Measurements from ENCODE around the gene FEZF1. TPM values are rescaled to one million over a fixed set of nuclear protein-coding genes. Genes with fewer than 3 reads are reported as not detected.
"Not testable (repeated sequence)": the region's sequence is repeated elsewhere in the genome, so short reads cannot be mapped to it uniquely, and the experiment has no call there.

The FEZF1 gene
- total and polyA plus RNA-seq, 2 experiments from 2014 or later: not detected

DNA sequence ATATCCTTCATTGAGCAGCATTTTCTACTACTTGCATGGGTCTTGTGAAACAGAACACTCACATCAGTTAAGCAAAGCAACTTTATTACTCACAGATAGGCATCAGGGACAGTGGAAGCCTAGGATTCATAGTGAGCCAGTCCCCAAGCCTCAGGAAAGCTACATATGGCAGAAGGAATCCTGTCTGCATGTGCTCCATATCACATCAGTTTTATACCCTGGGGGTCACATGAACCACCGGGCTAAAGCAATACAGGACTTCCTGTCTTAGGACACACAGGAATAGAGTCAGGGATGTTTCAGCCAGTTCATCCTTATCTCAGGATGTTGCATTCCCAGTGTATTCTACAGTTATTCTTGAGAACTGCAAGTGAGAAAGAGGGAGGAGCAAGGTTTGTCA lies 15.1 kb downstream of the FEZF1 start:
- Histone ChIP-seq H3F3A (ENCODE audit: insufficient read depth) (no peaks in the 10 kb centered on the region), H2AFZ (no peak overlapping the region), H3K27me3 (replicated peaks; ENCODE audit: insufficient read depth) (no peaks in the 10 kb centered on the region), H3K36me3 (ENCODE audit: low read depth) (no peaks in the 10 kb centered on the region), H3K9ac (no peak overlapping the region), H3K9me3 (ENCODE audit: low read depth) (no peaks in the 10 kb centered on the region), H4K20me1 (ENCODE audit: insufficient read depth) (no peaks in the 10 kb centered on the region), H3K27ac (no peak overlapping the region), H3K4me1 (ENCODE audit: insufficient read depth) (no peaks in the 10 kb centered on the region), H3K9me2 (ENCODE audit: insufficient read depth) (no peaks in the 10 kb centered on the region), H3K79me2 (ENCODE audit: insufficient read depth) (no peaks in the 10 kb centered on the region), H3K4me3 (no peak overlapping the region), H3K4me2 (ENCODE audit: unreplicated experiment) (no peak overlapping the region)
- TF ChIP-seq EZH2 (IDR thresholded peaks at IDR 0.05; ENCODE audit: insufficient read depth, poor library complexity, severe bottlenecking): no peak
- no peak for TF ChIP-seq EZH2phosphoT487 (IDR thresholded peaks at IDR 0.05; ENCODE audit: insufficient read depth, low read depth)
- 59 to 70% methylated on average over 1 of the region's 1 CpG for WGBS, 2 experiments (ENCODE audit: low coverage in 1 of 2, low lambda C conversion rate in 2 of 2, missing lambda C conversion rate in 2 of 2)
- no peak for DNase-seq
- in situ Hi-C loops (cut with MboI): no loop called here

DNA sequence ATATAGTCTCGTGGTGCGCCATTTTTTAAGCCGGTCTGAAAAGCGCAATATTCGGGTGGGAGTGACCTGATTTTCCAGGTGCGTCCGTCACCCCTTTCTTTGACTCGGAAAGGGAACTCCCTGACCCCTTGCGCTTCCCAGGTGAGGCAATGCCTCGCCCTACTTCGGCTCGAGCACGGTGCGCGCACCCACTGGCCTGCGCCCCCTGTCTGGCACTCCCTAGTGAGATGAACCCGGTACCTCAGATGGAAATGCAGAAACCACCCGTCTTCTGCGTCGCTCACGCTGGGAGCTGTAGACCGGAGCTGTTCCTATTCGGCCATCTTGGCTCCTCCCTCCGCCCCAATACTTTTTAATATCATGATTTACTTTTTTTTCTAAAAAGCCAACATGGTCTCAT lies 19.9 kb downstream of the FEZF1 start:
- H3K9me2 ChIP-seq (ENCODE audit: insufficient read depth); H3K36me3 ChIP-seq (ENCODE audit: low read depth); H3K9ac ChIP-seq; H3K27ac ChIP-seq; DNase-seq; H4K20me1 ChIP-seq (ENCODE audit: insufficient read depth); H3K79me2 ChIP-seq (ENCODE audit: insufficient read depth); H3K4me3 ChIP-seq; H3K9me3 ChIP-seq (ENCODE audit: low read depth); H2AFZ ChIP-seq; in situ Hi-C loops (cut with MboI); H3K4me1 ChIP-seq (ENCODE audit: insufficient read depth); H3K4me2 ChIP-seq (ENCODE audit: unreplicated experiment); H3F3A ChIP-seq (ENCODE audit: insufficient read depth); H3K27me3 ChIP-seq (replicated peaks; ENCODE audit: insufficient read depth): not testable (repeated sequence)
- WGBS, 2 experiments (ENCODE audit: low coverage in 1 of 2, low lambda C conversion rate in 2 of 2, missing lambda C conversion rate in 2 of 2): 73 to 78% methylated on average over 19 of the region's 24 CpGs

DNA sequence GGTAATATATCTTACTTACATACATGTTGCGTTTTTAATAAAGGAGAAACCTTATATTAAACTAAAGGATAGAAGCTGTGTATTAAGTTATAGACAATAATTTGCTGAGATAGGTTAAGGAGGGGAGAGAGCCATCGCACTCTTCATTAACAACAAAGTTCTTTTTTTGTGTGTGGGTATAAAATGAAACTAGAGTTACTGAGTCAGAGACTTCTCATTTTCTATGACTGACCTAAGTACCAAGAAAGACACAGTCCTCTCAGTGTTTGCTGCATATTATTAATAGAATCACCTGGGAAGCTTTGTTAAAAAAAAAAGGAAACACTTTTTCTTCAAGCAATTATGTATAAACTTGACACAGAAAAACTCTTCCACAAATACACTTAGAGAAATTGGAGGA lies 31.4 kb downstream of the FEZF1 start:
- Histone ChIP-seq H3K36me3 (ENCODE audit: low read depth) (no peaks in the 10 kb centered on the region), H3K4me2 (ENCODE audit: unreplicated experiment) (no peak overlapping the region), H2AFZ (no peak overlapping the region), H4K20me1 (ENCODE audit: insufficient read depth) (no peaks in the 10 kb centered on the region), H3K4me1 (ENCODE audit: insufficient read depth) (no peaks in the 10 kb centered on the region), H3K27ac (no peak overlapping the region), H3K9ac (no peak overlapping the region), H3K79me2 (ENCODE audit: insufficient read depth) (no peaks in the 10 kb centered on the region), H3K27me3 (replicated peaks; ENCODE audit: insufficient read depth) (no peaks in the 10 kb centered on the region), H3K4me3 (no peak overlapping the region), H3K9me3 (ENCODE audit: low read depth) (no peaks in the 10 kb centered on the region), H3F3A (ENCODE audit: insufficient read depth) (no peaks in the 10 kb centered on the region), H3K9me2 (ENCODE audit: insufficient read depth) (no peaks in the 10 kb centered on the region)
- no peak for DNase-seq
- in situ Hi-C loops (cut with MboI): no loop called here
- 27 to 42% methylated on average over 2 of the region's 2 CpGs for WGBS, 2 experiments (ENCODE audit: low coverage in 1 of 2, low lambda C conversion rate in 2 of 2, missing lambda C conversion rate in 2 of 2)
- TF ChIP-seq EZH2phosphoT487 (IDR thresholded peaks at IDR 0.05; ENCODE audit: insufficient read depth, low read depth) (no peak), EZH2 (IDR thresholded peaks at IDR 0.05; ENCODE audit: insufficient read depth, poor library complexity, severe bottlenecking) (no peak)

DNA sequence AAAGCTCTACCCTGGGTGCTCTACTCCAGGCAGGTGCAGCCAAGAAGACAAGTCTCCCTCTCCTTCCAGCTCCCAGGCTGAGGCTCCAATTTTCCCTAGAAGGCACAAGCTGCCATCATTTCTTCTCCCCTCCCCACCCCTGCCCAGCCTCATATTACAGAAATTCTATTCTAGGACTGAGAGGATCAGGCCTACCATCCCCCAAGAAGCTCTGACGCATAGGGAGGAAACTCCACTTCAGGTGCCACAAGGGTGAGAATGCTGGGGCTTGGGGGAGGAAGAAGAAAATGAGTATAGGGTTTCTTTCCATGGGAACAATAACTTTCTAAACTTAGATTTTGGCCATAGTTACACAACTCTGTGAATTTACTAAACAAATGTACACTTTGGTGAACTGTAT lies 35.3 kb downstream of the FEZF1 start:
- no peak for DNase-seq
- no peaks in the 10 kb centered on the region for H3F3A ChIP-seq (ENCODE audit: insufficient read depth)

DNA sequence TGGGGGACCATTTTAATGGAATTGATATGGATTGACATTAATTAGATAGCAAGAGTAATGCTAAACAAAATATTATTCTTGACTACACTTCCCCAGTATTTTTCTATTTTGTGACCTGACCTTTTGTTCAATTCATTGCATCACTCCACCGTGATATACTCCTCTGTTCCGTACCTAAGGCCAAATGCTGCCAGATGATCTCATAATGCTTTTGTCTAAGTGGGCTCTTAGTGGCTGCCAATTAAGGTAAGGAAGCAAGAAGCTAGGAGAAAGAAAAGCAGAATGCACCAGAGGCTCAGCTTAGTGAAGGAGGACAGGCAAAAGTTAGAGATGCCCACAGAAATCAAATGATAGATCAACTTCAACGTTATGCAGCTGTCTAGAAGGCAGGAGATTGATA lies 36.4 kb downstream of the FEZF1 start:
- Histone ChIP-seq H3K4me1 (ENCODE audit: insufficient read depth) (no peaks in the 10 kb centered on the region), H3K9me3 (ENCODE audit: low read depth) (no peaks in the 10 kb centered on the region), H3K27ac (no peak overlapping the region), H4K20me1 (ENCODE audit: insufficient read depth) (no peaks in the 10 kb centered on the region), H3K27me3 (replicated peaks; ENCODE audit: insufficient read depth) (no peaks in the 10 kb centered on the region), H3F3A (ENCODE audit: insufficient read depth) (no peaks in the 10 kb centered on the region), H3K9ac (no peak overlapping the region), H3K4me3 (no peak overlapping the region), H3K9me2 (ENCODE audit: insufficient read depth) (no peaks in the 10 kb centered on the region), H2AFZ (no peak overlapping the region), H3K79me2 (ENCODE audit: insufficient read depth) (no peaks in the 10 kb centered on the region), H3K4me2 (ENCODE audit: unreplicated experiment) (no peak overlapping the region), H3K36me3 (ENCODE audit: low read depth) (no peaks in the 10 kb centered on the region)
- WGBS, 2 experiments (ENCODE audit: low coverage in 1 of 2, low lambda C conversion rate in 2 of 2, missing lambda C conversion rate in 2 of 2): 0% methylated on average over 3 of the region's 3 CpGs
- in situ Hi-C loops (cut with MboI): no loop called here
- no peak for DNase-seq
- TF ChIP-seq EZH2phosphoT487 (IDR thresholded peaks at IDR 0.05; ENCODE audit: insufficient read depth, low read depth) (no peak), EZH2 (IDR thresholded peaks at IDR 0.05; ENCODE audit: insufficient read depth, poor library complexity, severe bottlenecking) (no peak)

More for the DNA sequence above, 35.3 kb downstream of the FEZF1 start:
- H3K4me3 ChIP-seq: no peak overlapping the region
- H3K4me2 ChIP-seq (ENCODE audit: unreplicated experiment): no peak overlapping the region
- in situ Hi-C loops (cut with MboI): no loop called here
- 43 to 74% methylated on average over 1 of the region's 1 CpG for WGBS, 2 experiments (ENCODE audit: low coverage in 1 of 2, low lambda C conversion rate in 2 of 2, missing lambda C conversion rate in 2 of 2)
- no peaks in the 10 kb centered on the region for H4K20me1 ChIP-seq (ENCODE audit: insufficient read depth)
- H3K27ac ChIP-seq: no peak overlapping the region
- no peaks in the 10 kb centered on the region for H3K36me3 ChIP-seq (ENCODE audit: low read depth)
- no peak overlapping the region for H3K9ac ChIP-seq
- H3K79me2 ChIP-seq (ENCODE audit: insufficient read depth): no peaks in the 10 kb centered on the region
- H3K27me3 ChIP-seq (replicated peaks; ENCODE audit: insufficient read depth): no peaks in the 10 kb centered on the region
- H3K4me1 ChIP-seq (ENCODE audit: insufficient read depth): no peaks in the 10 kb centered on the region
- no peaks in the 10 kb centered on the region for H3K9me2 ChIP-seq (ENCODE audit: insufficient read depth)
- H2AFZ ChIP-seq: no peak overlapping the region
- no peaks in the 10 kb centered on the region for H3K9me3 ChIP-seq (ENCODE audit: low read depth)
- TF ChIP-seq EZH2phosphoT487 (IDR thresholded peaks at IDR 0.05; ENCODE audit: insufficient read depth, low read depth): no peak
- TF ChIP-seq EZH2 (IDR thresholded peaks at IDR 0.05; ENCODE audit: insufficient read depth, poor library complexity, severe bottlenecking): no peak
